ENCODE results near the gene PRMT7.

The PRMT7 gene

GRCh38 chr16:68376590-68376989, 65.8 kb downstream of the PRMT7 start:
- DNase-seq (ENCODE audit: low read depth, low spot score), result no peak

GRCh38 chr16:68377221-68377620, 66.4 kb downstream of the PRMT7 start:
- no peak for DNase-seq (ENCODE audit: low read depth, low spot score)

- DNase-seq (ENCODE audit: low read depth, low spot score), result no peak
Measured at GRCh38 chr16:68377667-68378393, 67.0 kb downstream of the PRMT7 start.

GRCh38 chr16:68378436-68379415, 67.9 kb downstream of the PRMT7 start:
- DNase-seq (ENCODE audit: low read depth, low spot score), result no peak

- DNase-seq (ENCODE audit: low read depth, low spot score), result no peak
Measured at GRCh38 chr16:68379472-68380347, 68.9 kb downstream of the PRMT7 start.

GRCh38 chr16:68380348-68380670, 69.5 kb downstream of the PRMT7 start:
- DNase-seq (ENCODE audit: low read depth, low spot score), result no peak

GRCh38 chr16:68380676-68381362, 70.0 kb downstream of the PRMT7 start:
- no peak for DNase-seq (ENCODE audit: low read depth, low spot score)

GRCh38 chr16:68381363-68381724, 70.5 kb downstream of the PRMT7 start:
- DNase-seq (ENCODE audit: low read depth, low spot score), result no peak

GRCh38 chr16:68382296-68382718, 71.5 kb downstream of the PRMT7 start:
- DNase-seq (ENCODE audit: low read depth, low spot score), result no peak

- DNase-seq (ENCODE audit: low read depth, low spot score), result no peak
Measured at GRCh38 chr16:68383858-68384257, 73.0 kb downstream of the PRMT7 start.

GRCh38 chr16:68384288-68385161, 73.7 kb downstream of the PRMT7 start:
- DNase-seq (ENCODE audit: low read depth, low spot score), result no peak

GRCh38 chr16:68385371-68385770, 74.6 kb downstream of the PRMT7 start:
- DNase-seq (ENCODE audit: low read depth, low spot score), result no peak

- DNase-seq (ENCODE audit: low read depth, low spot score), result no peak
Measured at GRCh38 chr16:68386628-68387027, 75.8 kb downstream of the PRMT7 start.

- DNase-seq (ENCODE audit: low read depth, low spot score), result no peak
Measured at GRCh38 chr16:68387301-68387700, 76.5 kb downstream of the PRMT7 start.

GRCh38 chr16:68388124-68388523, 77.3 kb downstream of the PRMT7 start:
- no peak for DNase-seq (ENCODE audit: low read depth, low spot score)

- no peak for DNase-seq (ENCODE audit: low read depth, low spot score)
Measured at GRCh38 chr16:68389006-68389405, 78.2 kb downstream of the PRMT7 start.

GRCh38 chr16:68389750-68390371, 79.0 kb downstream of the PRMT7 start:
- no peak for DNase-seq (ENCODE audit: low read depth, low spot score)

GRCh38 chr16:68393333-68393732, 82.5 kb downstream of the PRMT7 start:
- DNase-seq (ENCODE audit: low read depth, low spot score), result no peak

- no peak for DNase-seq (ENCODE audit: low read depth, low spot score)
Measured at GRCh38 chr16:68395167-68395786, 84.5 kb downstream of the PRMT7 start.

Data from activated CD4-positive, CD25-positive, alpha-beta regulatory T cell treated with anti-CD3 and anti-CD28 coated beads, Interleukin-2, amount 50 U/mL, for 16 hours (primary cell).